Measurements from ENCODE around the gene RGMA. TPM values are rescaled to one million over a fixed set of nuclear protein-coding genes. Genes with fewer than 3 reads are reported as not detected.

Gene RGMA
- total RNA-seq, 1 donor from 2014 or later, result 6.2 TPM

DNA sequence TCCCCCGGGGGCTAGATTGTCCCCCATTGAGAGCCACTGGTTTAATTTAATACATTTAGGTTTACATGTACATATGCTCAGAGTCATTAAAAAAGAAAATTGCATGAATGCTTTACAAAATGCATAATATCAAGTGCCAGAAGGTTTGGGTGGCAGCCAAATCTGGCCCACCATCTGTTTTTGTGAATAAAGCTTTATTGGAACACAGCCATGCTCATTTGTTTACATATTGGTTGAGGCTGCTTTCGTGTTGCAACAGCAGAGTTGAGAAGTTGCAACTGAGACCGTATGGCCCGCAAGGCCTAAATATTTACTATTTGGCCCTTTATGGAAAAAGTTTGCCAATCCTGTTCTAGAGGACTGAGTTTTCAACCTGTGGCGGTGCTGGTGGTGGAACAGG, 32.1 kb upstream of the RGMA start:
- Histone ChIP-seq H2AFZ (ENCODE audit: low read depth, low read length) (no peak overlapping the region), H3K4me2 (ENCODE audit: low read length) (no peak overlapping the region), H3K27me3 (ENCODE audit: insufficient read depth, low read length) (no peaks in the 10 kb centered on the region), H3K36me3 (ENCODE audit: insufficient read depth, low read length) (no peaks in the 10 kb centered on the region), H3K9me3 (ENCODE audit: insufficient read depth, low read depth, low read length) (no peaks in the 10 kb centered on the region), H3K4me3 (ENCODE audit: insufficient read depth, low read depth, low read length) (no peak overlapping the region), H4K20me1 (ENCODE audit: insufficient read depth, low read length) (no peaks in the 10 kb centered on the region), H3K9ac (ENCODE audit: low read length) (no peak overlapping the region), H3K27ac (ENCODE audit: low read depth, low read length) (no peak overlapping the region), H3K4me1 (ENCODE audit: insufficient read depth, low read length) (no peaks in the 10 kb centered on the region), H3K79me2 (ENCODE audit: insufficient read depth, low read length) (no peaks in the 10 kb centered on the region)
- TF ChIP-seq EZH2 (IDR thresholded peaks at IDR 0.05; ENCODE audit: insufficient read depth, low read length), result no peak
- TF ChIP-seq, protein P1, sequence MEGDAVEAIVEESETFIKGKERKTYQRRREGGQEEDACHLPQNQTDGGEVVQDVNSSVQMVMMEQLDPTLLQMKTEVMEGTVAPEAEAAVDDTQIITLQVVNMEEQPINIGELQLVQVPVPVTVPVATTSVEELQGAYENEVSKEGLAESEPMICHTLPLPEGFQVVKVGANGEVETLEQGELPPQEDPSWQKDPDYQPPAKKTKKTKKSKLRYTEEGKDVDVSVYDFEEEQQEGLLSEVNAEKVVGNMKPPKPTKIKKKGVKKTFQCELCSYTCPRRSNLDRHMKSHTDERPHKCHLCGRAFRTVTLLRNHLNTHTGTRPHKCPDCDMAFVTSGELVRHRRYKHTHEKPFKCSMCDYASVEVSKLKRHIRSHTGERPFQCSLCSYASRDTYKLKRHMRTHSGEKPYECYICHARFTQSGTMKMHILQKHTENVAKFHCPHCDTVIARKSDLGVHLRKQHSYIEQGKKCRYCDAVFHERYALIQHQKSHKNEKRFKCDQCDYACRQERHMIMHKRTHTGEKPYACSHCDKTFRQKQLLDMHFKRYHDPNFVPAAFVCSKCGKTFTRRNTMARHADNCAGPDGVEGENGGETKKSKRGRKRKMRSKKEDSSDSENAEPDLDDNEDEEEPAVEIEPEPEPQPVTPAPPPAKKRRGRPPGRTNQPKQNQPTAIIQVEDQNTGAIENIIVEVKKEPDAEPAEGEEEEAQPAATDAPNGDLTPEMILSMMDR (IDR thresholded peaks at IDR 0.05; ENCODE audit: insufficient read depth, low read depth, low read length), result no peak
- no peak for DNase-seq (ENCODE audit: low read depth)
- H3K27ac Mint-ChIP-seq (ENCODE audit: unreplicated experiment), result no peak overlapping the region
- H3K4me3 Mint-ChIP-seq (ENCODE audit: unreplicated experiment), result no peak overlapping the region
- H3K36me3 Mint-ChIP-seq (ENCODE audit: low read depth, unreplicated experiment), result no peaks in the 10 kb centered on the region
- H3K27me3 Mint-ChIP-seq (ENCODE audit: low read depth, unreplicated experiment), result peaks cover 14% of the 10 kb centered on the region
- FAIRE-seq, result no peak
- H3K4me1 Mint-ChIP-seq (ENCODE audit: low read depth, unreplicated experiment), result peaks cover 6% of the 10 kb centered on the region
- H3K9me3 Mint-ChIP-seq (ENCODE audit: unreplicated experiment), result peaks cover 2% of the 10 kb centered on the region

DNA sequence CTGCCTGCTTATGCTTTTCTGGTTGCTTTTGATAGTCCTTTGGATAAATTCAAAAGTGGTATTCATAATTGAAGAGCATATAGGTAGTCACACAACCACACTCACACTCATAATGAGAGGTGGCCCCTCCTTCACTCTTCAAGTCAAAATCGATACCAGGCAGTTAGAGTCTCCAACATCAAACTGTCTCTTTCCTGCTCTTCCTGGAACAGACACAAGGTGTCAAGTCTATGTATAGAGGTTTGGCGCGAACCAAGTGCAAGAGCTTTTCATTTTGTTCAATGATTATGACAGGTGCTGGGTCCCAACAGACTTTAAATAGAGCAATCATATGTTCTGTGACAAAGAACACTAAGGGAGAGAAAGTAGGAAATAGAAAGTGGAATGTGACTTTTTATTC, 29.9 kb upstream of the RGMA start:
- Histone ChIP-seq H3K27ac (ENCODE audit: low read depth, low read length) (no peak overlapping the region), H3K79me2 (ENCODE audit: insufficient read depth, low read length) (no peaks in the 10 kb centered on the region), H2AFZ (ENCODE audit: low read depth, low read length) (no peak overlapping the region), H3K9me3 (ENCODE audit: insufficient read depth, low read depth, low read length) (no peaks in the 10 kb centered on the region), H3K9ac (ENCODE audit: low read length) (no peak overlapping the region), H3K4me3 (ENCODE audit: insufficient read depth, low read depth, low read length) (no peak overlapping the region), H3K4me2 (ENCODE audit: low read length) (no peak overlapping the region), H3K4me1 (ENCODE audit: insufficient read depth, low read length) (no peaks in the 10 kb centered on the region), H4K20me1 (ENCODE audit: insufficient read depth, low read length) (no peaks in the 10 kb centered on the region), H3K27me3 (ENCODE audit: insufficient read depth, low read length) (no peaks in the 10 kb centered on the region), H3K36me3 (ENCODE audit: insufficient read depth, low read length) (no peaks in the 10 kb centered on the region)
- no peak overlapping the region for H3K4me3 Mint-ChIP-seq (ENCODE audit: unreplicated experiment)
- no peak for TF ChIP-seq EZH2 (IDR thresholded peaks at IDR 0.05; ENCODE audit: insufficient read depth, low read length)
- TF ChIP-seq, protein P1 (IDR thresholded peaks at IDR 0.05; ENCODE audit: insufficient read depth, low read depth, low read length), result no peak
- DNase-seq (ENCODE audit: low read depth), result no peak
- H3K27me3 Mint-ChIP-seq (ENCODE audit: low read depth, unreplicated experiment), result peaks cover 9% of the 10 kb centered on the region
- no peak overlapping the region for H3K27ac Mint-ChIP-seq (ENCODE audit: unreplicated experiment)
- no peak for FAIRE-seq
- H3K9me3 Mint-ChIP-seq (ENCODE audit: unreplicated experiment), result peaks cover 2% of the 10 kb centered on the region
- peaks cover 1% of the 10 kb centered on the region for H3K4me1 Mint-ChIP-seq (ENCODE audit: low read depth, unreplicated experiment)
- H3K36me3 Mint-ChIP-seq (ENCODE audit: low read depth, unreplicated experiment), result no peaks in the 10 kb centered on the region

DNA sequence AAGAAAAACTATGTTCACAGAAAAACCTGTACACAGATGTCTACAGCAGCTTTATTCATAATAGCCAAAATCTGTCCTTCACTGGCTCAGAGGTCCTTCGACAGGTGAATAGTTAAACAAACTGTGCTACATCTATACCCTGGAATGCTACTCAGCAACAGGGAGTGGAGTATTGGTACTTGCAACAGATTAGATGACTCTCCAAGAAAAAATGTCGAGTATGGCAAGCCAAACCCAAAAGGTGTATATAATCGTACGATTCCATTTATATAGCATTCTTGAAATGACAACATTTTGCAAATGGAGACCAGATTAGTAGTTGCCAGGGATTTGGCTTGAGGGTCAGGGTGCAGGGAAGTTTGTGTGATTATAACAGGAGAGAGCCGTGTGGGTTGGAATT, 22.4 kb upstream of the RGMA start:
- Histone ChIP-seq H3K9ac (ENCODE audit: low read length) (no peak overlapping the region), H2AFZ (ENCODE audit: low read depth, low read length) (no peak overlapping the region), H3K27ac (ENCODE audit: low read depth, low read length) (no peak overlapping the region), H3K36me3 (ENCODE audit: insufficient read depth, low read length) (no peaks in the 10 kb centered on the region), H3K4me1 (ENCODE audit: insufficient read depth, low read length) (no peaks in the 10 kb centered on the region), H3K4me2 (ENCODE audit: low read length) (no peak overlapping the region), H4K20me1 (ENCODE audit: insufficient read depth, low read length) (no peaks in the 10 kb centered on the region), H3K79me2 (ENCODE audit: insufficient read depth, low read length) (no peaks in the 10 kb centered on the region), H3K27me3 (ENCODE audit: insufficient read depth, low read length) (no peaks in the 10 kb centered on the region), H3K4me3 (ENCODE audit: insufficient read depth, low read depth, low read length) (no peak overlapping the region), H3K9me3 (ENCODE audit: insufficient read depth, low read depth, low read length) (peaks cover 3% of the 10 kb centered on the region)
- H3K36me3 Mint-ChIP-seq (ENCODE audit: low read depth, unreplicated experiment), result no peaks in the 10 kb centered on the region
- H3K27ac Mint-ChIP-seq (ENCODE audit: unreplicated experiment), result no peak overlapping the region
- H3K9me3 Mint-ChIP-seq (ENCODE audit: unreplicated experiment), result no peaks in the 10 kb centered on the region
- peaks cover 2% of the 10 kb centered on the region for H3K4me1 Mint-ChIP-seq (ENCODE audit: low read depth, unreplicated experiment)
- H3K27me3 Mint-ChIP-seq (ENCODE audit: low read depth, unreplicated experiment), result peaks cover 9% of the 10 kb centered on the region
- DNase-seq (ENCODE audit: low read depth) (no peak), FAIRE-seq (no peak)
- no peak for TF ChIP-seq EZH2 (IDR thresholded peaks at IDR 0.05; ENCODE audit: insufficient read depth, low read length)
- TF ChIP-seq, protein P1 (IDR thresholded peaks at IDR 0.05; ENCODE audit: insufficient read depth, low read depth, low read length), result no peak
- H3K4me3 Mint-ChIP-seq (ENCODE audit: unreplicated experiment), result no peak overlapping the region
